CD14-positive monocyte (primary cell): ENCODE measurements around the gene FARP2. TPM values are rescaled to one million over a fixed set of nuclear protein-coding genes. Genes with fewer than 3 reads are reported as not detected.
A peak's percentile ranks its signal among the peaks of the same experiment; 100 is the strongest.

Experiments used
- DNase-seq, 3 donors: peaks; one replicate each; pipeline ENCODE4 v3.0.0-alpha.2; 2011 to 2022
- H2AFZ ChIP-seq: 2 replicates; pipeline ENCODE4 v1.6.0; 2012; ENCODE audit warnings: mild to moderate bottlenecking, low read depth, low read length, inconsistent platforms; ENCODE audit not compliant: insufficient read depth, poor library complexity, severe bottlenecking
- H3K27ac ChIP-seq, 2 donors: 1 replicate in 1 of 2; 2 replicates in 1 of 2; pipeline ENCODE4 v1.5.1; 2012 to 2013; ENCODE audit warnings: low read length in 2 of 2, control low read depth in 1 of 2, inconsistent platforms in 1 of 2, low read depth in 1 of 2, mild to moderate bottlenecking in 1 of 2
- H3K27me3 ChIP-seq, 2 donors: one replicate each; pipeline versions ENCODE4 v1.6.0 to v1.6.1; 2011 to 2013; ENCODE audit warnings: low read length in 2 of 2; ENCODE audit not compliant: control insufficient read depth in 2 of 2, insufficient read depth in 2 of 2
- H3K36me3 ChIP-seq, 2 donors: replicated peaks in 1 of 2; 1 replicate in 1 of 2; 2 replicates in 1 of 2; pipeline versions ENCODE4 v1.5.1 to v1.6.1; 2012 to 2013; ENCODE audit warnings: low read length in 2 of 2, control low read depth in 1 of 2, inconsistent platforms in 1 of 2, mild to moderate bottlenecking in 1 of 2; ENCODE audit not compliant: insufficient read depth in 2 of 2, control insufficient read depth in 1 of 2
- H3K4me1 ChIP-seq, 2 donors: 1 replicate in 1 of 2; 2 replicates in 1 of 2; pipeline versions ENCODE4 v1.5.1 to v1.6.1; 2012 to 2013; ENCODE audit warnings: low read length in 2 of 2, control low read depth in 1 of 2, inconsistent platforms in 1 of 2, mild to moderate bottlenecking in 1 of 2, moderate library complexity in 1 of 2; ENCODE audit not compliant: insufficient read depth in 2 of 2, control insufficient read depth in 1 of 2
- H3K4me2 ChIP-seq: replicated peaks from 2 replicates; pipeline ENCODE3; 2012; ENCODE audit warnings: low read length, moderate library complexity, mild to moderate bottlenecking; ENCODE audit not compliant: poor library complexity, severe bottlenecking; ENCODE audit errors: extremely low read depth
- H3K4me3 ChIP-seq, 3 experiments: fragments of 200-600 bp in 1 of 3; sonication (generic) in 1 of 3; replicated peaks in 1 of 3; 1 replicate in 2 of 3; 2 replicates in 1 of 3; pipeline ENCODE4 v1.5.1; 2011 to 2013; ENCODE audit warnings: low read length in 3 of 3, mild to moderate bottlenecking in 3 of 3, control low read depth in 2 of 3, low read depth in 2 of 3, inconsistent platforms in 1 of 3, moderate library complexity in 1 of 3
- H3K79me2 ChIP-seq: 2 replicates; pipeline ENCODE4 v1.6.0; 2012; ENCODE audit warnings: mild to moderate bottlenecking, control low read depth, inconsistent platforms, low read length, moderate library complexity; ENCODE audit not compliant: insufficient read depth
- H3K9ac ChIP-seq: 2 replicates; pipeline ENCODE4 v1.6.0; 2017; ENCODE audit warnings: low read length, mild to moderate bottlenecking; ENCODE audit not compliant: insufficient read depth, poor library complexity, severe bottlenecking
- H3K9me3 ChIP-seq, 2 donors: replicated peaks in 1 of 2; 1 replicate in 1 of 2; 2 replicates in 1 of 2; pipeline versions ENCODE4 v1.5.1 to v1.6.1; 2012 to 2013; ENCODE audit warnings: low read length in 2 of 2, control low read depth in 1 of 2; ENCODE audit not compliant: control insufficient read depth in 1 of 2, insufficient read depth in 1 of 2
- H4K20me1 ChIP-seq: 2 replicates; pipeline ENCODE4 v1.6.0; 2012; ENCODE audit warnings: mild to moderate bottlenecking, low read length, control low read depth, moderate library complexity; ENCODE audit not compliant: insufficient read depth
- H3K27ac Mint-ChIP-seq, 7 donors: one replicate each; pipeline ENCODE4 v1.8.0; 2020; ENCODE audit warnings: mild to moderate bottlenecking in 7 of 7, mixed read lengths in 7 of 7, moderate library complexity in 6 of 7, inconsistent platforms in 2 of 7
- H3K27me3 Mint-ChIP-seq, 3 donors: one replicate each; pipeline ENCODE4 v1.8.0; 2021 to 2022; ENCODE audit warnings: low read depth in 3 of 3, mild to moderate bottlenecking in 3 of 3, mixed read lengths in 3 of 3, moderate library complexity in 3 of 3, inconsistent platforms in 1 of 3
- H3K36me3 Mint-ChIP-seq, 2 donors: one replicate each; pipeline ENCODE4 v1.8.0; 2020; ENCODE audit warnings: mixed read lengths in 2 of 2, inconsistent platforms in 1 of 2, mild to moderate bottlenecking in 1 of 2
- H3K4me1 Mint-ChIP-seq: one replicate; pipeline ENCODE4 v1.8.0; 2020; ENCODE audit warnings: mild to moderate bottlenecking, mixed read lengths
- H3K4me3 Mint-ChIP-seq, 2 donors: one replicate each; pipeline ENCODE4 v1.8.0; 2020; ENCODE audit warnings: mild to moderate bottlenecking in 2 of 2, mixed read lengths in 2 of 2, moderate library complexity in 1 of 2
- H3K9me3 Mint-ChIP-seq, 7 donors: one replicate each; pipeline ENCODE4 v1.8.0; 2020 to 2022; ENCODE audit warnings: mixed read lengths in 7 of 7, mild to moderate bottlenecking in 6 of 7, moderate library complexity in 6 of 7, inconsistent platforms in 2 of 7
- WGBS: methylation state at CpG from one replicate; pipeline ENCODE4 v1.1.5; 2013; ENCODE audit warnings: missing lambda C conversion rate; ENCODE audit not compliant: insufficient coverage; 5-methylcytosine and 5-hydroxymethylcytosine counted together
- intact Hi-C, 2 donors: fragments of 100-400 bp; cut with micrococcal nuclease; formaldehyde crosslinking; loops; one replicate each; pipeline versions ENCODE4 v1.15.0 to v1.15.1; 2023
- polyA plus RNA-seq, 3 donors: library from polyadenylated mRNA; depleted of rRNA in 1 of 3; unstranded in 2 of 3; stranded (reverse) in 1 of 3; fragments of 300-500 nt in 2 of 3; fragments of >200 nt in 1 of 3; fragmentation: Illumina TruSeq in 2 of 3; gene quantifications; 1 replicate in 2 of 3; 2 replicates in 1 of 3; pipeline ENCODE4 v1.2.3, GENCODE V29; 2012 to 2021
- TF ChIP-seq, protein P1 (sequence below): fragments of 200-600 bp; IDR thresholded peaks from one replicate; pipeline ENCODE4 v1.8.0; 2022; ENCODE audit warnings: antibody characterized with exemption, mild to moderate bottlenecking

The FARP2 gene
- polyA plus RNA-seq, 3 donors = 6.7 to 8.5 (median 7.3) TPM

- H4K20me1 ChIP-seq = peaks cover 99% of the 10 kb centered on the region
- H3K27me3 ChIP-seq = no peaks in the 10 kb centered on the region
- H3K4me2 ChIP-seq = peak overlapping the region; percentile 36
- H3K27ac ChIP-seq = peak overlapping the region in 1 of 2 donors; percentile 70
- no peak overlapping the region for H3K9ac ChIP-seq
- intact Hi-C loops = no loop called here
- Mint-ChIP-seq H3K27ac (peak overlapping the region in 6 of 7 donors; percentile 31 to 88 (median 70)), H3K27me3 (peaks cover 0 to 4% (median 0%) of the 10 kb centered on the region in 3 donors), H3K36me3 (peaks cover 10 to 29% of the 10 kb centered on the region in 2 donors), H3K9me3 (no peaks in the 10 kb centered on the region), H3K4me1 (peaks cover 45% of the 10 kb centered on the region), H3K4me3 (no peak overlapping the region)
- H3K36me3 ChIP-seq = peaks cover 0 to 15% of the 10 kb centered on the region in 2 donors
- H2AFZ ChIP-seq = peak overlapping the region; percentile 34
- DNase-seq = no peak
- H3K4me1 ChIP-seq = peaks cover 24 to 26% of the 10 kb centered on the region in 2 donors
- WGBS = 98% methylated on average over 13 of the region's 18 CpGs
- peaks cover 100% of the 10 kb centered on the region for H3K79me2 ChIP-seq
- TF ChIP-seq, protein P1, sequence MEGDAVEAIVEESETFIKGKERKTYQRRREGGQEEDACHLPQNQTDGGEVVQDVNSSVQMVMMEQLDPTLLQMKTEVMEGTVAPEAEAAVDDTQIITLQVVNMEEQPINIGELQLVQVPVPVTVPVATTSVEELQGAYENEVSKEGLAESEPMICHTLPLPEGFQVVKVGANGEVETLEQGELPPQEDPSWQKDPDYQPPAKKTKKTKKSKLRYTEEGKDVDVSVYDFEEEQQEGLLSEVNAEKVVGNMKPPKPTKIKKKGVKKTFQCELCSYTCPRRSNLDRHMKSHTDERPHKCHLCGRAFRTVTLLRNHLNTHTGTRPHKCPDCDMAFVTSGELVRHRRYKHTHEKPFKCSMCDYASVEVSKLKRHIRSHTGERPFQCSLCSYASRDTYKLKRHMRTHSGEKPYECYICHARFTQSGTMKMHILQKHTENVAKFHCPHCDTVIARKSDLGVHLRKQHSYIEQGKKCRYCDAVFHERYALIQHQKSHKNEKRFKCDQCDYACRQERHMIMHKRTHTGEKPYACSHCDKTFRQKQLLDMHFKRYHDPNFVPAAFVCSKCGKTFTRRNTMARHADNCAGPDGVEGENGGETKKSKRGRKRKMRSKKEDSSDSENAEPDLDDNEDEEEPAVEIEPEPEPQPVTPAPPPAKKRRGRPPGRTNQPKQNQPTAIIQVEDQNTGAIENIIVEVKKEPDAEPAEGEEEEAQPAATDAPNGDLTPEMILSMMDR = no peak
- H3K9me3 ChIP-seq = no peaks in the 10 kb centered on the region
- no peak overlapping the region for H3K4me3 ChIP-seq
These were observed 47.1 kb upstream of the FARP2 start for GRCh38 chr2:241308832-241309500.

DNA sequence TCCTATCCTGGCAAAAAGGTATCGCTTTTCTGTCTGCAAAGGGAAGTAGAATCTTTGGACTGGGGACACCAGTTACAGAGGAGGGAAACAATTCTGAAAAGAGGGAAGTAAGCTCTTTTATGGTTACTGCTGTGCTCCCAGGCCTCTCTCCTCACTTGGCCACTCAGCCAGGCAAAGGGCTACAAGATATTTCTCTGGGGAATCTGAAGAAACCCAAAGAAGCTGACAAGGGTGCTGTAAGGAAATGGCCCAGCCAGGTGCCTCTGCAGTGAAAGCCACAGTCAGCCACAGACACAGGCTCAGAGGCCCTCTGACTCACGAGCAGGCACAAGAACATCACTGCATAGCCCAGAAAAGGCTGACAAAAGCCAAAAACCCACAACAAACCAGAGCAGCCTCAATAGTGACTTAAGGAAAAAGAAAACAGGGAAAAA, 46.4 kb upstream of the FARP2 start:
- H3K9me3 Mint-ChIP-seq = no peaks in the 10 kb centered on the region
- H3K79me2 ChIP-seq = peaks cover 94% of the 10 kb centered on the region
- peak overlapping the region in 1 of 3 experiments; percentile 26 for H3K4me3 ChIP-seq
- peaks cover 30 to 33% of the 10 kb centered on the region in 2 donors for H3K4me1 ChIP-seq
- H4K20me1 ChIP-seq = peaks cover 93% of the 10 kb centered on the region
- peaks cover 0 to 15% of the 10 kb centered on the region in 2 donors for H3K36me3 ChIP-seq
- H3K36me3 Mint-ChIP-seq = peaks cover 10 to 27% of the 10 kb centered on the region in 2 donors
- H3K9me3 ChIP-seq = no peaks in the 10 kb centered on the region
- intact Hi-C loops = loop anchor here (5.0 kb wide), 1 partner anchor 37 kb away; no protein-coding TSS in a partner anchor
- no CpG with 5 or more reads among the region's 2 CpGs for WGBS
- no peaks in the 10 kb centered on the region for H3K27me3 ChIP-seq
- peaks cover 50% of the 10 kb centered on the region for H3K4me1 Mint-ChIP-seq
- H3K4me3 Mint-ChIP-seq = peak overlapping the region in 1 of 2 donors; percentile 26
- H3K9ac ChIP-seq = no peak overlapping the region
- peak overlapping the region; percentile 53 to 70 for H3K27ac ChIP-seq
- peak; percentile 30 to 46 (median 44) for DNase-seq
- H2AFZ ChIP-seq = peak overlapping the region; percentile 34
- TF ChIP-seq, protein P1 = no peak
- H3K4me2 ChIP-seq = peak overlapping the region; percentile 36
- peaks cover 0 to 4% (median 0%) of the 10 kb centered on the region in 3 donors for H3K27me3 Mint-ChIP-seq
- H3K27ac Mint-ChIP-seq = peak overlapping the region; percentile 12 to 89 (median 87)
